GM19023 (cell line): ENCODE data around the gene MRPL49.

Source experiments
- ATAC-seq: cut with Tn5 transposase; IDR thresholded peaks from one replicate; pipeline ENCODE4 v1.9.1; 2021; ENCODE audit warnings: mild to moderate bottlenecking, moderate library complexity; ENCODE audit not compliant: unreplicated experiment

MRPL49 gene

GRCh38 chr11:65102142-65103095 is 19.7 kb upstream of the MRPL49 start:
- ATAC-seq = no peak

GRCh38 chr11:65103476-65103875 is 18.6 kb upstream of the MRPL49 start:
- ATAC-seq = no peak

GRCh38 chr11:65104628-65105027 is 17.5 kb upstream of the MRPL49 start:
- ATAC-seq = no peak

- ATAC-seq = no peak
These were observed 15.0 kb upstream of the MRPL49 start for GRCh38 chr11:65107078-65107477.

- no peak for ATAC-seq
These were observed 14.2 kb upstream of the MRPL49 start for GRCh38 chr11:65107751-65108468.

GRCh38 chr11:65108469-65109123 is 13.5 kb upstream of the MRPL49 start:
- ATAC-seq = no peak

- no peak for ATAC-seq
These were observed 12.6 kb upstream of the MRPL49 start for GRCh38 chr11:65109231-65110198.

- no peak for ATAC-seq
These were observed 11.7 kb upstream of the MRPL49 start for GRCh38 chr11:65110354-65110861.

GRCh38 chr11:65111159-65111743 is 10.9 kb upstream of the MRPL49 start:
- no peak for ATAC-seq

GRCh38 chr11:65111744-65112545 is 10.2 kb upstream of the MRPL49 start, which contains the start of gene TM7SF2:
TSS of gene TM7SF2 (plus strand) at chr11:65111872. CDS start at chr11:65112016, 144 bp downstream.
- ATAC-seq = peak; percentile 70

- ATAC-seq = peak; percentile 33
These were observed 9.4 kb upstream of the MRPL49 start for GRCh38 chr11:65112546-65113360.

GRCh38 chr11:65113361-65113756 is 8.8 kb upstream of the MRPL49 start:
- no peak for ATAC-seq

- no peak for ATAC-seq
These were observed 8.3 kb upstream of the MRPL49 start for GRCh38 chr11:65113839-65114238.

- ATAC-seq = no peak
These were observed 7.5 kb upstream of the MRPL49 start for GRCh38 chr11:65114538-65115171.

GRCh38 chr11:65115361-65116082 is 6.6 kb upstream of the MRPL49 start:
- ATAC-seq = no peak

GRCh38 chr11:65116370-65117205 is 5.5 kb upstream of the MRPL49 start:
- no peak for ATAC-seq
